Measurements from ENCODE around the gene CFP.

GRCh38 chrX:47648376-47648775, 18.6 kb upstream of the CFP start:
- TF ChIP-seq CTCF (IDR thresholded peaks at IDR 0.05) (no peak), ZFX (IDR thresholded peaks at IDR 0.05; ENCODE audit: borderline replicate concordance) (no peak)
